ENCODE data around the gene PALD1. TPM values are rescaled to one million over a fixed set of nuclear protein-coding genes. Genes with fewer than 3 reads are reported as not detected.

The PALD1 gene
- total RNA-seq, 1 experiment from 2014 or later, result 1.8 TPM

Other genes with a start within 250 kb of the PALD1 start
- gene PPA1, start 245.3 kb upstream of the PALD1 start, total RNA-seq (2014; rRNA removed; shearing (Covaris generic)), result 157 and 183 TPM in 2 replicates
- gene NPFFR1, start 194.8 kb upstream of the PALD1 start, total RNA-seq (2014; rRNA removed; shearing (Covaris generic)), result not detected in 2 replicates
- 4.8 and 6.0 TPM in 2 replicates for gene LRRC20, start 96.1 kb upstream of the PALD1 start, total RNA-seq (2014; rRNA removed; shearing (Covaris generic))
- gene EIF4EBP2, start 74.6 kb upstream of the PALD1 start, total RNA-seq (2014; rRNA removed; shearing (Covaris generic)), result 14.3 and 14.5 TPM in 2 replicates
- not detected in 2 replicates for gene NODAL, start 37.1 kb upstream of the PALD1 start, total RNA-seq (2014; rRNA removed; shearing (Covaris generic))
- gene PRF1, start 124.0 kb downstream of the PALD1 start, total RNA-seq (2014; rRNA removed; shearing (Covaris generic)), result not detected in 2 replicates
- gene ADAMTS14, start 193.7 kb downstream of the PALD1 start, total RNA-seq (2014; rRNA removed; shearing (Covaris generic)), result 0.16 TPM in 2 replicates